Spleen (tissue), 7 donors: ENCODE results near the gene TBC1D22A.

Experiments used
- CTCF ChIP-seq, 11 experiments: fragments of 200-600 bp in 7 of 11; fragments of 450-650 bp in 4 of 11; sonication (generic) in 4 of 11; IDR thresholded peaks in 8 of 11; conservative IDR thresholded peaks in 3 of 11; 1 replicate in 7 of 11; 2 replicates in 4 of 11; pipeline versions ENCODE4 v1.4.0 to v1.8.0; 2016 to 2021; ENCODE audit warnings: antibody characterized with exemption in 11 of 11, inconsistent platforms in 4 of 11, mild to moderate bottlenecking in 1 of 11
- POLR2A ChIP-seq, 3 donors: fragments of 450-650 bp; IDR thresholded peaks; one replicate each; pipeline ENCODE4 v1.5.1; 2017; ENCODE audit warnings: antibody characterized with exemption in 3 of 3, mild to moderate bottlenecking in 1 of 3
- donor health status: DM: no; HTN: no; CAD: no; lungs with moderate emphysema.
- donor health status: DM: no; HTN: no; CAD: no.
- donor health status: DM: no; HTN: no; CAD: no.

GRCh38 chr22:46803936-46804335 is 41.5 kb downstream of the TBC1D22A start:
- TF ChIP-seq CTCF (IDR thresholded peaks at IDR 0.05 in 8 of 11, conservative IDR thresholded peaks at IDR 0.05 in 3 of 11), result no peak
- no peak for TF ChIP-seq POLR2A (IDR thresholded peaks at IDR 0.05)
